ENCODE results near the gene SUFU. TPM values are rescaled to one million over a fixed set of nuclear protein-coding genes. Genes with fewer than 3 reads are reported as not detected.
A peak's percentile ranks its signal among the peaks of the same experiment; 100 is the strongest.

SUFU gene
- total RNA-seq, 1 experiment from 2014 or later, result 13.1 TPM

- Mint-ChIP-seq H3K27ac (no peak overlapping the region; the same call in 1 of the 2 replicates), H3K4me3 (no peak overlapping the region), H3K27me3 (ENCODE audit: low read depth) (no peaks in the 10 kb centered on the region), H3K4me1 (peaks cover 38% of the 10 kb centered on the region), H3K9me3 (no peaks in the 10 kb centered on the region), H3K36me3 (no peaks in the 10 kb centered on the region)
- ChIA-PET CTCF (interaction anchor here (1.0 to 6.8 kb wide), 4 partner anchors 8 to 39 kb away, joined by 3 to 77 read pairs (median 6); partner anchors contain the start of gene TRIM8), POLR2A (no interaction called here)
- TF ChIP-seq KAT7 (CRISPR knock-in tag; IDR thresholded peaks at IDR 0.05; ENCODE audit: borderline replicate concordance), result no peak
- TF ChIP-seq, protein P1, sequence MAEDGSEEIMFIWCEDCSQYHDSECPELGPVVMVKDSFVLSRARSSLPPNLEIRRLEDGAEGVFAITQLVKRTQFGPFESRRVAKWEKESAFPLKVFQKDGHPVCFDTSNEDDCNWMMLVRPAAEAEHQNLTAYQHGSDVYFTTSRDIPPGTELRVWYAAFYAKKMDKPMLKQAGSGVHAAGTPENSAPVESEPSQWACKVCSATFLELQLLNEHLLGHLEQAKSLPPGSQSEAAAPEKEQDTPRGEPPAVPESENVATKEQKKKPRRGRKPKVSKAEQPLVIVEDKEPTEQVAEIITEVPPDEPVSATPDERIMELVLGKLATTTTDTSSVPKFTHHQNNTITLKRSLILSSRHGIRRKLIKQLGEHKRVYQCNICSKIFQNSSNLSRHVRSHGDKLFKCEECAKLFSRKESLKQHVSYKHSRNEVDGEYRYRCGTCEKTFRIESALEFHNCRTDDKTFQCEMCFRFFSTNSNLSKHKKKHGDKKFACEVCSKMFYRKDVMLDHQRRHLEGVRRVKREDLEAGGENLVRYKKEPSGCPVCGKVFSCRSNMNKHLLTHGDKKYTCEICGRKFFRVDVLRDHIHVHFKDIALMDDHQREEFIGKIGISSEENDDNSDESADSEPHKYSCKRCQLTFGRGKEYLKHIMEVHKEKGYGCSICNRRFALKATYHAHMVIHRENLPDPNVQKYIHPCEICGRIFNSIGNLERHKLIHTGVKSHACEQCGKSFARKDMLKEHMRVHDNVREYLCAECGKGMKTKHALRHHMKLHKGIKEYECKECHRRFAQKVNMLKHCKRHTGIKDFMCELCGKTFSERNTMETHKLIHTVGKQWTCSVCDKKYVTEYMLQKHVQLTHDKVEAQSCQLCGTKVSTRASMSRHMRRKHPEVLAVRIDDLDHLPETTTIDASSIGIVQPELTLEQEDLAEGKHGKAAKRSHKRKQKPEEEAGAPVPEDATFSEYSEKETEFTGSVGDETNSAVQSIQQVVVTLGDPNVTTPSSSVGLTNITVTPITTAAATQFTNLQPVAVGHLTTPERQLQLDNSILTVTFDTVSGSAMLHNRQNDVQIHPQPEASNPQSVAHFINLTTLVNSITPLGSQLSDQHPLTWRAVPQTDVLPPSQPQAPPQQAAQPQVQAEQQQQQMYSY (CRISPR knock-in tag; IDR thresholded peaks at IDR 0.05), result peak; percentile 53
- DNase-seq (ENCODE audit: low spot score) (no peak), ATAC-seq (no peak)
Measured at GRCh38 chr10:102668326-102669107, 164.7 kb downstream of the SUFU start.

DNA sequence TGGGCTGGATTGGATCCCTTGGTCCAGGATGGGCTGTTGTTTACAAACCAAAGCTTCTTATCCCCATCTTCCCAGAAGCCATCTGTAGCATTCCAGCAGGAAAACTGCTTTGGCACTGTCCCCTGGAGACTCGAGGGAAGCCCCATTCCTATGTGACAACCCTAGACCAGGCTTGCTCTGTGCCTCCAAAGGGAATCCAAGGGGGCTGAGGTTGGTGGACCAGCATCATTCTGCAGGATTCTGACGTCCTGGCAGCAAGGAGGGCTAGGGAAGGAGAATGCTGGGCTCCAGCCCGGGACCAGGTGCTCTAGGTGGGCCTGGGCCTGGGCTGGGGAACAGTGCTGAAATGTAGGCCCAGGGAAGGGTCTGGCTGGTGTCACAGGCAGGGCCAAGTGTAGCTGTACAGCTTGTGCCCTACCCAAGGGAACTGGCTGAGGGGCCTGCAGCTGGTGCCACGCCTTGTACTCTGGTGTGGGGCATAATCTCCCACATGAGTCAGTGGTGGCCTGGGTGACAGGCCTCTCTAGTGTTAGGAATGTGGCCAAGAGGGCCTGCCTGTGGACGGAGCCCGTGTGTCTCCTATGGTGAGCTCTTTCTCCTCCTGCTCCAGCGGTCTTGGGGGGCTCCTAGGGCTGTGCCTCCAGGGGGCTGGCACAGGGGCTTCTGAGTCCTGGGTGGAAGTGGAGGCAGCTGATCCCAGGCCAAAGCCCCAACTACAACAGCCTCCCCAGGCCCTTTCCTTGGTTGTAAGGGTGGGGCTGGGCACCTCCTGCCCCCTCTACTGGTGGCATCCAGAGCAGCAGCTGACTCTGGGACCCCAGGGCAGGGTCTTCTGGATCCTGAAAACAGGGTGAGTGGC is 165.7 kb downstream of the SUFU start:
- no peaks in the 10 kb centered on the region for H3K9me3 Mint-ChIP-seq
- DNase-seq (ENCODE audit: low spot score), result peak; percentile 56
- peak; percentile 43 for ATAC-seq
- H3K36me3 Mint-ChIP-seq, result no peaks in the 10 kb centered on the region
- ChIA-PET POLR2A (interaction anchor here (1.4 kb wide), 1 partner anchor 9 kb away, joined by 5 read pairs; no protein-coding TSS in a partner anchor), CTCF (interaction anchor here (0.7 to 6.8 kb wide), 23 partner anchors 7 to 450 kb away, joined by 3 to 77 read pairs (median 4); partner anchors contain the start of genes ACTR1A, ARL3, SFXN2 and SUFU)
- TF ChIP-seq FOXP1 (CRISPR knock-in tag; IDR thresholded peaks at IDR 0.05; ENCODE audit: borderline replicate concordance), result 0 out of 2 replicates have a peak, but pooled peaks have one; percentile 17
- TF ChIP-seq, protein P2, sequence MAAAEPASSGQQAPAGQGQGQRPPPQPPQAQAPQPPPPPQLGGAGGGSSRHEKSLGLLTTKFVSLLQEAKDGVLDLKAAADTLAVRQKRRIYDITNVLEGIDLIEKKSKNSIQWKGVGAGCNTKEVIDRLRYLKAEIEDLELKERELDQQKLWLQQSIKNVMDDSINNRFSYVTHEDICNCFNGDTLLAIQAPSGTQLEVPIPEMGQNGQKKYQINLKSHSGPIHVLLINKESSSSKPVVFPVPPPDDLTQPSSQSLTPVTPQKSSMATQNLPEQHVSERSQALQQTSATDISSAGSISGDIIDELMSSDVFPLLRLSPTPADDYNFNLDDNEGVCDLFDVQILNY (CRISPR knock-in tag; IDR thresholded peaks at IDR 0.05), result no peak
- no peak for TF ChIP-seq NFYB (CRISPR knock-in tag; conservative IDR thresholded peaks at IDR 0.05; ENCODE audit: low read depth)
- TF ChIP-seq SMAD4 (CRISPR knock-in tag; IDR thresholded peaks at IDR 0.05), result no peak
- peak; percentile 55 for TF ChIP-seq CTCF (IDR thresholded peaks at IDR 0.05)
- no peak for TF ChIP-seq NFATC4 (CRISPR knock-in tag; IDR thresholded peaks at IDR 0.05)
- TF ChIP-seq, protein P3, sequence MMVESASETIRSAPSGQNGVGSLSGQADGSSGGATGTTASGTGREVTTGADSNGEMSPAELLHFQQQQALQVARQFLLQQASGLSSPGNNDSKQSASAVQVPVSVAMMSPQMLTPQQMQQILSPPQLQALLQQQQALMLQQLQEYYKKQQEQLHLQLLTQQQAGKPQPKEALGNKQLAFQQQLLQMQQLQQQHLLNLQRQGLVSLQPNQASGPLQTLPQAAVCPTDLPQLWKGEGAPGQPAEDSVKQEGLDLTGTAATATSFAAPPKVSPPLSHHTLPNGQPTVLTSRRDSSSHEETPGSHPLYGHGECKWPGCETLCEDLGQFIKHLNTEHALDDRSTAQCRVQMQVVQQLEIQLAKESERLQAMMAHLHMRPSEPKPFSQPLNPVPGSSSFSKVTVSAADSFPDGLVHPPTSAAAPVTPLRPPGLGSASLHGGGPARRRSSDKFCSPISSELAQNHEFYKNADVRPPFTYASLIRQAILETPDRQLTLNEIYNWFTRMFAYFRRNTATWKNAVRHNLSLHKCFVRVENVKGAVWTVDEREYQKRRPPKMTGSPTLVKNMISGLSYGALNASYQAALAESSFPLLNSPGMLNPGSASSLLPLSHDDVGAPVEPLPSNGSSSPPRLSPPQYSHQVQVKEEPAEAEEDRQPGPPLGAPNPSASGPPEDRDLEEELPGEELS (CRISPR knock-in tag; IDR thresholded peaks at IDR 0.05), result no peak
- no peak for TF ChIP-seq PRRX2 (CRISPR knock-in tag; IDR thresholded peaks at IDR 0.05)
- peaks cover 47% of the 10 kb centered on the region for H3K4me1 Mint-ChIP-seq
- no peaks in the 10 kb centered on the region for H3K27me3 Mint-ChIP-seq (ENCODE audit: low read depth)
- no peak overlapping the region for H3K27ac Mint-ChIP-seq
- H3K4me3 Mint-ChIP-seq, result no peak overlapping the region
